HUES64 (cell line): ENCODE measurements around the gene DHX35. TPM values are rescaled to one million over a fixed set of nuclear protein-coding genes. Genes with fewer than 3 reads are reported as not detected.
A peak's percentile ranks its signal among the peaks of the same experiment; 100 is the strongest.

Source experiments
- H3K27ac ChIP-seq: 2 replicates; pipeline ENCODE4 v1.7.0; 2013; ENCODE audit warnings: low read depth, low read length, inconsistent platforms
- H3K27me3 ChIP-seq: 2 replicates; pipeline ENCODE4 v1.6.1; 2013; ENCODE audit warnings: mild to moderate bottlenecking, low read length; ENCODE audit not compliant: insufficient read depth
- H3K36me3 ChIP-seq: 2 replicates; pipeline ENCODE4 v1.6.1; 2013; ENCODE audit warnings: mild to moderate bottlenecking, low read length; ENCODE audit not compliant: insufficient read depth
- H3K4me1 ChIP-seq: 2 replicates; pipeline ENCODE4 v1.6.1; 2013; ENCODE audit warnings: mild to moderate bottlenecking, low read length, moderate library complexity; ENCODE audit not compliant: insufficient read depth
- H3K4me3 ChIP-seq: 2 replicates; pipeline ENCODE4 v1.5.1; 2013; ENCODE audit warnings: mild to moderate bottlenecking, low read length, moderate library complexity
- H3K9ac ChIP-seq: 2 replicates; pipeline ENCODE4 v1.6.1; 2013; ENCODE audit warnings: mild to moderate bottlenecking, low read depth, low read length
- H3K9me3 ChIP-seq: 2 replicates; pipeline ENCODE4 v1.6.1; 2013; ENCODE audit warnings: low read depth, low read length; ENCODE audit not compliant: insufficient read depth
- WGBS: fragments of 150-250, 120-280 bp; methylation state at CpG from one replicate; pipeline ENCODE4 v1.1.7; 2013; ENCODE audit warnings: missing lambda C conversion rate; 5-methylcytosine and 5-hydroxymethylcytosine counted together
- polyA plus RNA-seq, 2 experiments: library from polyadenylated mRNA; stranded (reverse); fragments of 50-300 nt; gene quantifications; one replicate each; pipeline ENCODE4 v1.2.3, GENCODE V29; 2013

Gene DHX35
- polyA plus RNA-seq (2013, experiment 1 of 2): 14.8 TPM
- 18.3 TPM for polyA plus RNA-seq (2013, experiment 2 of 2)

- Histone ChIP-seq H3K27ac (peak within 1 kb of the TSS; percentile 97), H3K9ac (peak within 1 kb of the TSS; percentile 99), H3K4me3 (peak within 1 kb of the TSS; percentile 82), H3K9me3 (no peaks in the 10 kb centered on the region), H3K27me3 (no peaks in the 10 kb centered on the region), H3K4me1 (peaks cover 14% of the 10 kb centered on the region), H3K36me3 (peaks cover 12% of the 10 kb centered on the region)
- under 1% methylated on average over 70 of the region's 70 CpGs for WGBS
Observed at GRCh38 chr20:38962044-38962927, at the start of gene DHX35. Gene DHX35 (plus strand): TSS chr20:38962344. CDS start chr20:38962368, 24 bp downstream.

- H3K4me3 ChIP-seq: no peak overlapping the region
- no peak overlapping the region for H3K9ac ChIP-seq
- no peaks in the 10 kb centered on the region for H3K4me1 ChIP-seq
- WGBS: 97% methylated on average over 7 of the region's 7 CpGs
- H3K9me3 ChIP-seq: no peaks in the 10 kb centered on the region
- H3K27me3 ChIP-seq: no peaks in the 10 kb centered on the region
- no peak overlapping the region for H3K27ac ChIP-seq
- H3K36me3 ChIP-seq: peaks cover 6% of the 10 kb centered on the region; the same call in 1 of the 2 replicates
Observed at GRCh38 chr20:38915355-38915754, 46.8 kb upstream of the DHX35 start.

DNA sequence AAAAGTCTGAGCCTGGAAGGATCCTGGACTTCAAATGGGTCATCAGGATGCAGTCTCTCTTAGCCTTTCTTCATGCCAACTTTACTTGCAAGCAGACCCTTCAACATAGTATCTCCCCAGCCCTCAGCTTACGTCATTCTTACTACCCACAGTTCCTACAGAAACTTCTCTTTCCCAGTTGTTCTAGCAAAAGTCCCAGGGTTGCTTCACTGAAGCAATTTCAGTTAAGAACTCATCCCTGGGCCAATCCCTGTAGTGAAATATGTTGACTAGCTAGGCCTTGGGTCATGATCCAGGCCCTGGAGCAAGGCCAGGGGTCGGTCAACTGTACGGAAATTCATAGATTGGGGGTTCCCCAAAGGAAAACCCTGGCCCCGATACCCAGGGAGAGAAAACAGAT is 44.5 kb upstream of the DHX35 start:
- 93% methylated on average over 4 of the region's 4 CpGs for WGBS

GRCh38 chr20:38918172-38918571 is 44.0 kb upstream of the DHX35 start:
- no peaks in the 10 kb centered on the region for H3K9me3 ChIP-seq
- H3K4me1 ChIP-seq: no peaks in the 10 kb centered on the region
- H3K27ac ChIP-seq: no peak overlapping the region
- H3K27me3 ChIP-seq: no peaks in the 10 kb centered on the region
- H3K4me3 ChIP-seq: no peak overlapping the region
- no peak overlapping the region for H3K9ac ChIP-seq
- 95% methylated on average over 19 of the region's 19 CpGs for WGBS
- H3K36me3 ChIP-seq: peaks cover 6% of the 10 kb centered on the region; the same call in 1 of the 2 replicates

More for the DNA sequence above, 44.5 kb upstream of the DHX35 start:
- peaks cover 6% of the 10 kb centered on the region; the same call in 1 of the 2 replicates for H3K36me3 ChIP-seq
- no peak overlapping the region for H3K9ac ChIP-seq
- H3K4me3 ChIP-seq: no peak overlapping the region
- H3K9me3 ChIP-seq: no peaks in the 10 kb centered on the region
- no peak overlapping the region for H3K27ac ChIP-seq
- no peaks in the 10 kb centered on the region for H3K4me1 ChIP-seq
- H3K27me3 ChIP-seq: no peaks in the 10 kb centered on the region

GRCh38 chr20:38919683-38920082 is 42.5 kb upstream of the DHX35 start:
- H3K36me3 ChIP-seq: peaks cover 3% of the 10 kb centered on the region; the same call in 1 of the 2 replicates
- H3K4me3 ChIP-seq: no peak overlapping the region
- WGBS: 84% methylated on average over 7 of the region's 7 CpGs

GRCh38 chr20:38920411-38920810 is 41.7 kb upstream of the DHX35 start:
- H3K36me3 ChIP-seq: peaks cover 3% of the 10 kb centered on the region; the same call in 1 of the 2 replicates
- H3K27ac ChIP-seq: no peak overlapping the region
- H3K27me3 ChIP-seq: no peaks in the 10 kb centered on the region
- WGBS: 81% methylated on average over 3 of the region's 3 CpGs
- no peak overlapping the region for H3K4me3 ChIP-seq
- H3K4me1 ChIP-seq: no peaks in the 10 kb centered on the region
- no peak overlapping the region for H3K9ac ChIP-seq
- H3K9me3 ChIP-seq: no peaks in the 10 kb centered on the region

More at GRCh38 chr20:38919683-38920082, 42.5 kb upstream of the DHX35 start:
- Histone ChIP-seq H3K27ac (no peak overlapping the region), H3K9ac (no peak overlapping the region), H3K27me3 (no peaks in the 10 kb centered on the region), H3K9me3 (no peaks in the 10 kb centered on the region), H3K4me1 (no peaks in the 10 kb centered on the region)

DNA sequence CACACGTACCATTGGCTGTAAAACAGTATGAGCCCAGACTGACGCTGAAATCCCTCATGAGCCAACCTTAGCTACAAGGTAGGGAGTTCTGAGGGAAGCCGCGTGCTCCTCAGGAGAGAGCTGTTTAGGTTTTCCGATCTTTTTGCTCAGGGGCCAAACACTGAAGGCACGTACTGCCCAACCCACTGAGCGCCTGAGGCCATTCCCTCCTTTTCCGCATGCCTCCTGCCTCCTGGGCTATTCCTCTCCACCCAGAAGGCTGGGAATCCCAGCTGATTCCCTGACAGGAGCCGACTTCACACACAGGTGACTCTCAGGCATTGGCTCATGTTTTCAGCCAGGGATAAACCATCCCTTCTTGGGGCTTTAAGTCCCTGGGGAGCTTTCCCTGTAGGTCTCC is 41.3 kb upstream of the DHX35 start:
- Histone ChIP-seq H3K4me3 (no peak overlapping the region), H3K9ac (no peak overlapping the region), H3K36me3 (peaks cover 3% of the 10 kb centered on the region; the same call in 1 of the 2 replicates), H3K9me3 (no peaks in the 10 kb centered on the region), H3K27ac (no peak overlapping the region), H3K27me3 (no peaks in the 10 kb centered on the region), H3K4me1 (no peaks in the 10 kb centered on the region)
- WGBS: 88% methylated on average over 9 of the region's 9 CpGs

GRCh38 chr20:38924718-38925117 is 37.4 kb upstream of the DHX35 start:
- Histone ChIP-seq H3K27me3 (no peaks in the 10 kb centered on the region), H3K9ac (no peak overlapping the region), H3K9me3 (no peaks in the 10 kb centered on the region), H3K27ac (no peak overlapping the region), H3K4me3 (no peak overlapping the region), H3K36me3 (peaks cover 5% of the 10 kb centered on the region), H3K4me1 (peaks cover 9% of the 10 kb centered on the region)
- 95% methylated on average over 2 of the region's 2 CpGs for WGBS

DNA sequence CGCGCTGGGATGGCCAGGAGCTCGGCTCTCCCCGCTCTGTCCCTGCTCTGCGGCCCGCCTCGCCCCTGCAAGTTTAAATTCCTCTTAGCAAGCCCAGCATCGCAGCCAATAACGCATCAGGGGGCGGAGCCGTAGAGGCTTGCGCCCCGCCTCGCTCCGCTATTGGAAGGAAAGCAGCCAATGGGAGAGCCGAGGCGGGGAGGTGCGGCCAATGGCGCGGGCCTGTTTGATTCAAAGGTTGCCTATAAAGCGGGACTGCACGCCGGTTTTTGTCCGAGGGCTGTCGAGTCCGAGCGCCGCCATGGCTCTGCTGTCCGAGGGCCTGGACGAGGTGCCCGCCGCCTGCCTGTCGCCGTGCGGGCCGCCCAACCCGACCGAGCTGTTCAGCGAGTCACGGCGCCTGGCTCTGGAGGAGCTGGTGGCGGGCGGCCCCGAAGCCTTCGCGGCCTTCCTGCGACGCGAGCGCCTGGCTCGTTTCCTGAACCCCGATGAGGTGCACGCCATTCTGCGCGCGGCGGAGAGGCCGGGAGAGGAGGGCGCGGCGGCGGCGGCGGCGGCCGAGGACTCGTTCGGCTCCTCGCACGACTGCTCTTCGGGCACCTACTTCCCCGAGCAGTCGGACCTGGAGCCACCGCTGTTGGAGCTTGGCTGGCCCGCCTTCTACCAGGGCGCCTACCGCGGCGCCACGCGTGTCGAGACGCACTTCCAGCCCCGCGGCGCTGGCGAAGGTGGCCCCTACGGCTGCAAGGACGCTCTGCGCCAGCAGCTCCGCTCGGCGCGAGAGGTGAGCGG is 35.8 kb upstream of the DHX35 start, which contains the start of gene FAM83D:
FAM83D (plus strand) TSS at position 276 of the 792 bp plus-strand sequence; CDS start at position 302, 26 bp downstream.
- H3K4me3 ChIP-seq: peak within 1 kb of the TSS; percentile 99
- H3K4me1 ChIP-seq: peaks cover 9% of the 10 kb centered on the region
- H3K27me3 ChIP-seq: no peaks in the 10 kb centered on the region
- H3K36me3 ChIP-seq: peaks cover 10% of the 10 kb centered on the region
- H3K9me3 ChIP-seq: no peaks in the 10 kb centered on the region
- WGBS: under 1% methylated on average over 95 of the region's 95 CpGs
- H3K9ac ChIP-seq: peak within 1 kb of the TSS; percentile 95
- peak within 1 kb of the TSS; percentile 64 for H3K27ac ChIP-seq

DNA sequence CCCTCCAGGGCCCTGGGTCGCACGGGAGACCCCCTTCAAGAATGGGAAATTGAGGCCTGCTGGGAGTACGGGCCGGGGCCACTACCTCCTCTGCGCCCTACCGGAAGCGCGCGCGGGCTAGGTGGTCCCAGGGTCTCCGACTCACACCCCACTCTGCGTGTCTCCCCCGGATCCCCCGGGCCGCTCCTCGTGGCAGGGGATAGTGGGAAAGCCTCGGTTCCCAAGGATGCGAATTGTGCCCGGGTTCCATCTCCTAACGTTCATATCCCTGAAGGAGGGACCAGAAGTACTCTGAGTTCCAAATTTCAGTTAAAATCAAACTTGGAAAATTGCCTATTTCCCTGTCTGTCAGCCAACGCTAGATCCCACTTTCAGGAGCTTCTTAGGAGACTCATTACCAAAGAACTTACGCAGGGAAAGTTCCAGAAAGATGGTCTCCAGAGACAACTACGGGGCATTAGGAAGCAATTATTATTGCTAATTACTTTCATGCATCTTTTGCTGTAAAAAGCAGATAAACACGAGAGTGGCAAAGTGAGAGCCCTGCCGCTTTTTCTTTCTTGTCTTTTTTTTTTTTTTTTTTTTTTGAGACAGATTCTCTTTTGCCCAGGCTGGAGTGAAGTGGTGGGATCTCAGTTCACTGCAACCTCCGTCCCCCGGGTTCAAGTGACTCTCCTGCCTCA is 35.1 kb upstream of the DHX35 start:
- WGBS: 11% methylated on average over 27 of the region's 27 CpGs
- H3K36me3 ChIP-seq: peaks cover 10% of the 10 kb centered on the region
- H3K9me3 ChIP-seq: no peaks in the 10 kb centered on the region
- peak overlapping the region; percentile 95 for H3K9ac ChIP-seq
- peak overlapping the region; percentile 99 for H3K4me3 ChIP-seq
- H3K4me1 ChIP-seq: peaks cover 9% of the 10 kb centered on the region
- no peaks in the 10 kb centered on the region for H3K27me3 ChIP-seq
- H3K27ac ChIP-seq: peak overlapping the region; percentile 64
